ENCODE data around the gene FDPS.
A peak's percentile ranks its signal among the peaks of the same experiment; 100 is the strongest.
"Not testable (repeated sequence)": the region's sequence is repeated elsewhere in the genome, so short reads cannot be mapped to it uniquely, and the experiment has no call there.

FDPS gene

GRCh38 chr1:155320661-155321617 is 12.3 kb downstream of the FDPS start, which contains the start of gene RUSC1:
RUSC1 (plus strand) TSS chr1:155320894; CDS start chr1:155321774, 880 bp downstream.
- DNase-seq, result peak; percentile 80

DNA sequence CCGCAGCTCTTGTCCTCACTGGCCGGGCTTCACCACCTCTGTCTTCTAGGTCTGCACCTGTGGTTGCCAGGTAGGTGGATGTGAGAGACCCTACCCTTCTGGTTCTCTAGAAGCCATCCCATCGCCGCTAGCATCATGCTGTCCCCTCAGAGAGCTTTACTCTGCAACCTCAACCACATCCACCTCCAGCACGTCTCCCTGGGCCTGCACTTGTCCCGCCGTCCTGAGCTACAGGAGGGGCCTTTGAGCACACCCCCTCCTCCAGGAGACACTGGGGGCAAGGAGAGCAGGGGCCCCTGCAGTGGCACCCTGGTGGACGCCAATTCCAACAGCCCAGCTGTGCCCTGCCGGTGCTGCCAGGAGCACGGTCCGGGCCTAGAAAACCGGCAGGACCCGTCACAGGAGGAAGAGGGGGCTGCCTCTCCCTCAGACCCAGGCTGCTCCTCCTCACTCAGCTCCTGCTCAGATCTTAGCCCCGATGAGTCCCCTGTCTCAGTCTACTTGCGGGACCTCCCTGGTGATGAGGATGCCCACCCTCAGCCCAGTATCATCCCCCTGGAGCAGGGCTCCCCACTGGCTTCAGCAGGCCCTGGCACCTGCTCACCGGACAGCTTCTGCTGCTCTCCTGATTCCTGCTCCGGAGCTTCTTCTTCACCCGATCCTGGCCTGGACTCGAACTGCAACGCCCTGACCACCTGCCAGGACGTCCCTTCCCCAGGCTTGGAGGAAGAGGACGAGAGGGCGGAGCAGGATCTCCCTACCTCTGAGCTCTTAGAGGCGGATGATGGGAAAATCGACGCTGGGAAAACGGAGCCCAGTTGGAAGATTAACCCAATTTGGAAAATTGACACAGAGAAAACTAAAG is 13.2 kb downstream of the FDPS start:
- peak; percentile 5 for DNase-seq

- DNase-seq, result peak; percentile 16
Observed at GRCh38 chr1:155322571-155322952, 13.9 kb downstream of the FDPS start.

DNA sequence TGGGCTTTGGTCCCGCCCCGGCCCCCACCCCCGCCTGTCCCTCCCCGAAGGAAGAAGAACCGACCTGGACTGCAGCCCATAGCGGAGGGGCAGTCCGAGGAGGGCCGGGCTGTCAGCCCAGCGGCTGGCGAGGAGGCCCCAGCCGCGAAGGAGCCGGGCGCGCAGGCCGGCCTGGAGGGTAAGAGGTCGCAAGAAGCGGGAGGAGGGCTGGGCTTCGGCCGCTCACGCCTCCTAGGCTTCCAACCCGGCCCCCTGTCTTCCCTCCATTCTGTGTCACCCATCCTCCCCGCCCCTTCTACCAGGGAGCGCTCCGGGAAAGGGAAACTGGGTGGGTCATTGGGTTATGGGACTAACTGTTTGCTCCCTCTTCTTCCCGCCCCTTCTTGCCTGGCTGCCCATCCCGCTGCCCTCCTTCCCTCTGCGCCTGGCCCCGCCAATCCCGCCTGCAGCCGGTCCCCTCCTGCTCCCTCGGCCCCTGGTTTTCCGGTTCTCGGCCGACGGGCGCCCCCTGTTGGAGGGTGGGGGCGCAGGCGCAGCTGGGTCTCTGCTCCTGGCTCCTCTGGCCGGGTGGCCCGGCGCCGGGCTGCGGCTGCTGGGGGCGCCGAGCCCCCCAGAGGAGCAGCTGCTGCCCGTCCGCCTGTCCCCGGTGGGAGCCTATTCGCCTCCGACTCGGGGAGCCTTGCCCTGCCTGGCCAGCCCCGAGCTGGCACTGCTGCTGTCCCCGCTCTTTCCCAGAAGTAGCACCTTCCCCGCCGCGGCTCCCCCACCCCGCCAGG is 14.5 kb downstream of the FDPS start:
- DNase-seq, result peak; percentile 90

DNA sequence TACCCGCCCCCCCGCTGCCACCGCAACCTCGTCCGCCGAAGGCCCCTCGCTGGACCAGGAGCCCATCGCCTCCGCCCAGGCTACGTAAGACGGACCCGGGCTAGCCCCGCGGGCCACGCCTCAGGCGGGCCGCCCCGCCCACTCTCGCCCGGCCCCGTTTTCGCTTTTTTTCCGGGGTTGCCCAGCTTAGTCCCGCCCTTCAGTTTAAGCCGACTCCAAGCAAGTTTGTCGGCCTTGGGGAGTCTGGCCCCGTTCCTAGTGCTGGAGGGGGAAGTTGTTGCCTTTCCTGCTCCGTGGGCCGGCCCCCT is 15.0 kb downstream of the FDPS start:
- DNase-seq, result peak; percentile 89

GRCh38 chr1:155324037-155324716 is 15.5 kb downstream of the FDPS start:
- DNase-seq, result peak; percentile 96

DNA sequence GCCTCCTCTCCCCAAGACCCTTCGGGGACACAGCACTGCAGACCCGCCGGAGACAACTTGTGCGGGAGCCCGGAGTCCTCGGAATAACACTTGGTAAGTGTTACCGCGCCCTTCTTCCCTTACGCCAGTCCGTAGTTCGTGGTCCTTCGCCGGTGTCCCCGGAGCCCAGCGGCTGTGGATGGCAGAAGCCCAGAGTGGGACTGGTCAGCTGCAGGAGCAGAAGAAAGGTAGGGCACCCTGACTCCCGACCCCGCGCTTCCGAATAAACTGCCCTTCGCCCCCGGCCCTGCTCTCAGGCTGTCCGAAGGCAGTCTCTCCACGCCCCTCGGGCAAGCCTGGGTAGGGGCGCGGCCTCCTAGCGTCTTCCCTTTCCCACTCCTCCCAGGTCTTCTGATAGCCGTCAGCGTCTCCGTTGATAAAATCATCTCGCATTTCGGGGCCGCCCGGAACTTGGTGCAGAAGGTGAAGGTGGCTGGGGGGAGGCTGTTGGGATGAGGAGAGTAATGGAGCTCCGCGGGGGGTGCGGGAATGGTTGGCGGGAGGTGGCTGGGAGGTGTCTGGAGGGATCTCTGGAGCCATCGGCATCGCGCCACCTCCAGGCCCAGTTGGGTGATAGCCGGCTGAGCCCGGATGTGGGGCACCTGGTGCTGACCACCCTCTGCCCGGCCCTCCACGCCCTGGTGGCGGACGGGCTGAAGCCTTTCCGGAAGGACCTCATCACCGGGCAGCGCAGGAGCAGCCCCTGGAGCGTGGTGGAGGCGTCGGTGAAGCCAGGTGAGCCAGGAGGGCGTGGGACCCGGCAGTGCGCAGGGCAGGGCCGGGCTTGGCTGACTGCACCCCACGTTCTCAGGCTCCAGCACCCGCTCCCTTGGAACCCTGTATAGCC is 16.3 kb downstream of the FDPS start:
- DNase-seq, result no peak

DNA sequence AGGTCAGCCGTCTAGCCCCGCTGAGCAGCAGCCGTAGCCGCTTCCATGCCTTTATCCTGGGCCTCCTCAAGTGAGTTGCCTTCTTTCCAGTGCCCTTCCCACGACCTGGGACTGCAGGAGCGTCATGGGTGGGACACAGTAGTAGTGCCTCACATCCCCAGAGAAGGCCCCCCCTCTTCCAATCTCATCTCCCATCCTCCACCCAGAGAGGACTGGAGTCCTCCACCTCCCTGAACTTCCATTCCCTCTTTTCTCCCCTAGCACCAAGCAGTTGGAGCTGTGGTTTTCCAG is 16.9 kb downstream of the FDPS start:
- no peak for DNase-seq

DNA sequence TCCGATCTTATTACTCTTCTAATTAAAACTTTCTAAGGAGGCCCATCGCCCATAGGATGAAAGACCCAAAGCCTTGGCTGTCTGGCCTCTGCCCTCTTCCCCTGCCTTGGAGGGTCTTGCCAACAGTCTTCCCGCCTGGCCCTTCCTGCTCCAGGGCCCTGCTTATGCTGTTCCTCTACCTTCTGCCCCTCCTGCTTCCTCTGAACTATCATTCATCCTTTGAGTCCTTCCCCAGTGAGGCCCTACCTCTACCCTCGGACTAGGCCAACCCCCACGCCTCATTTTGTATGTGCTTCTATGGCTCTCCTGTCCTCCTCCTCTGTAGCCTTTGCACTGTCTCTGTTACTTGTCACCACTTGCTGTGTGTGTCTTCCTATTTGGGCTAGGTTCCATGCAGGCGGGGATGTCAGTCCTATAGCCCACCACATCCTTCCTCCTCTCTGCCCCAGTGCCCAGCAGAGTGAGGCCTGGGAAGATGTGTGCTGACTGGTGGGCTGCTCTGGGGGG is 17.4 kb downstream of the FDPS start:
- DNase-seq, result no peak

DNA sequence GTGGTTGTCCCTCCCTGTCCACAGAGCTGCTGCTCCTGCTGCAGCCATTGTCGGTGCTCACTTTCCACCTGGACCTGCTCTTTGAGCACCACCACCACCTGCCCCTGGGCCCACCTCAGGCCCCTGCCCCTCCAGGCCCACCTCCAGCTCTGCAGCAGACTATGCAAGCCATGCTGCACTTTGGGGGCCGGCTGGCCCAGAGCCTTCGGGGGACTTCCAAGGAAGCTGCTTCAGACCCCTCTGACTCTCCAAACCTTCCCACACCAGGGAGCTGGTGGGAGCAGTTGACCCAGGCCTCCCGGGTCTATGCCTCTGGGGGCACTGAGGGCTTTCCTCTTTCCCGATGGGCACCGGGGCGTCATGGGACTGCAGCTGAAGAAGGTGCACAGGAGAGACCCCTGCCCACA is 18.0 kb downstream of the FDPS start:
- DNase-seq, result no peak

DNA sequence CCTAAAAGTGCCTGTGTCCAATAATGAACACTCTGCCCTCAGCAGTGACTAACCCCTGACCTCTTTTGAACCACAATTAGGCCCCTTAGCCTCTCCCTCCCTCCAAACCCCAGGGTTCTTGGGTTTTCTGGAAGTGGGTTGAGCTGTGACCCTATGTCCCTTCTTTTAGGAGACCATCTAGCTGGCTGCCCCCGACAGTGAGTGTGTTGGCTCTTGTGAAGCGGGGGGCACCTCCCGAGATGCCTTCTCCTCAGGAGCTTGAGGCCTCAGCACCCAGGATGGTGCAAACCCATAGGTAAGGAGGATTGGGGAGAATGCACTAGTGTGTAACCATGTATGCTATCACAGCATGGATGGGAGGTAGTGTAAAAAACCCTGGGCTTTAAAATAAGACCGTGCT is 19.3 kb downstream of the FDPS start:
- DNase-seq, result no peak

- not testable (repeated sequence) for DNase-seq
Observed at GRCh38 chr1:155328856-155329255, 20.2 kb downstream of the FDPS start.

DNA sequence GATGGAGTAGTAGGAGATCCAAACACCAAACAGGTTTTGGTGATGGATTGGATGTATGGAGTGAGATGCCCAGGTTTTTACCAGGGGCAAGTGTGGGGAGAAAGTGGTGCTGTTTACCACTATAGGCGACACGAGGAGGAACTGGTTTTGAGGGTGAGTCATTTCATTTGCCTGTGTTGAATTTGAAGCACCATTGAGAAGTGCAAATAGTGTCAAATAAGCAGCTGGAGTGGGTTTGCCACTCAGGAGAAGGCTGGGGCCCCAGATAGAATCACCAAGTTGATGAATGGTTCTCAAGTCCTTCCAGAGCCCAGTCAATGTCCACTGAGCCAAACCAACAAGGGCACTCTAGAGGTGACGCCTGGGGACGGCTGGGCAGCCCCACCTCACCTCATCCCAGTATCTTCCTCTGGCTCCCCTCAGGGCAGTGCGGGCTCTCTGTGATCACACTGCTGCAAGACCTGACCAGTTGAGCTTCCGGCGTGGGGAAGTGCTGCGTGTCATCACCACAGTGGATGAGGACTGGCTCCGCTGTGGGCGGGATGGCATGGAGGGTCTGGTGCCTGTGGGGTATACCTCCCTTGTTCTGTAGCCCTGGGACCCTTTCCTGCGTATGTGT is 21.4 kb downstream of the FDPS start:
- DNase-seq, result peak; percentile 26

DNA sequence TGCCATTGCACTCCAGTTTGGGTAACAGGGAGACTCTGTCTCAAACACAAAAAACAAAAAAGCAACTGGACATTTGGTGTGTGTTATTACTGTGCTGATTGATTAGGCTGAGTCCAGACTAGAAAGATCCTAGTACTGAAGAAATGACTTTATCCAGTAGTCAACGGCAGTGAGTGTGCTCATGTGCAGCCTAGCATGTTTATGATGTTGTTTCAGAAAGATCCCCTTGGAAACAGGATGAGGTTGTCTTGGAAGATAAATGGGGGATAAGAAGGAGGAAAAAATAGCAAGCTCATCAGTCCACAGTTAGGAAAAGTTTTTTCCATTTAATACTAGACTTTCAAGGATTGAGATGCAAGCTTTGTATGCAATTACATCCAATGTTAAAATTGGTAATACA is 26.3 kb downstream of the FDPS start:
- DNase-seq, result no peak

GRCh38 chr1:155339515-155340097 is 30.9 kb downstream of the FDPS start:
- no peak for DNase-seq

GRCh38 chr1:155342842-155343241 is 34.2 kb downstream of the FDPS start:
- DNase-seq, result no peak

DNA sequence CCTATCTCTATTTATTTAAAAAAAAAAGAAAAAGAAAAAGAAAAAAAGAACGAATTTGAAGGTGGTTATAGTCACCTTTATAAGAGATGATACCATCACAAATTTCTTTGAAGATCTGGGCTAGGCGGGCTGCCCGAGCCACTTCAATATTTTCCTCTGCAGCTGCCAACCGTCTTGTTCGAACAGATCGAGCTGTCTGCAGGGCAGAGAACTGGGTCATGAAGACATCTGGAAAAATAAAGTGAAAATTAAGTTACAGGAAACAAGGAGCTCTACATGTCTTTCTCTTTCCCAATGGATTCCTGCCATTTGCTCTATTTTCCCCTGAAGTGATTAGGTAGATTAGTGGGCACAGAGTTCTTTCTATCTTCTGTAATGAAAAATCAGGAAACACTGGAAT is 44.0 kb downstream of the FDPS start:
- no peak for DNase-seq

GRCh38 chr1:155360051-155360450 is 51.4 kb downstream of the FDPS start:
- DNase-seq, result no peak

All from activated CD4-positive, alpha-beta T cell treated with anti-CD3 and anti-CD28 coated beads, Interleukin-10, Interleukin-2, amounts not matched to agents 100 ng/mL and 50 ng/mL, durations not matched to agents 16 hours and 8 hours (primary cell).